Endothelial cell (in vitro differentiated cells): Measurements from ENCODE around the gene P2RX4. TPM values are rescaled to one million over a fixed set of nuclear protein-coding genes. Genes with fewer than 3 reads are reported as not detected.
"Not testable (repeated sequence)": the region's sequence is repeated elsewhere in the genome, so short reads cannot be mapped to it uniquely, and the experiment has no call there.

Source experiments
- DNase-seq: peaks from one replicate; pipeline ENCODE4 v3.0.0; 2021; ENCODE audit warnings: low spot score
- H3K27ac Mint-ChIP-seq: one replicate; pipeline ENCODE4 v1.8.0; 2021; ENCODE audit warnings: mixed read lengths, inconsistent platforms; ENCODE audit not compliant: unreplicated experiment
- H3K27me3 Mint-ChIP-seq: one replicate; pipeline ENCODE4 v1.8.0; 2021; ENCODE audit warnings: mild to moderate bottlenecking, moderate library complexity, mixed read lengths, inconsistent platforms; ENCODE audit not compliant: unreplicated experiment
- H3K36me3 Mint-ChIP-seq: one replicate; pipeline ENCODE4 v1.8.0; 2021; ENCODE audit warnings: mild to moderate bottlenecking, low read depth, mixed read lengths, inconsistent platforms; ENCODE audit not compliant: unreplicated experiment
- H3K4me1 Mint-ChIP-seq: one replicate; pipeline ENCODE4 v1.8.0; 2021; ENCODE audit warnings: mild to moderate bottlenecking, mixed read lengths, inconsistent platforms; ENCODE audit not compliant: unreplicated experiment
- H3K4me3 Mint-ChIP-seq: one replicate; pipeline ENCODE4 v1.8.0; 2021; ENCODE audit warnings: mild to moderate bottlenecking, mixed read lengths, inconsistent platforms; ENCODE audit not compliant: unreplicated experiment
- H3K9me3 Mint-ChIP-seq: one replicate; pipeline ENCODE4 v1.8.0; 2021; ENCODE audit warnings: mixed read lengths, inconsistent platforms; ENCODE audit not compliant: unreplicated experiment
- CTCF ChIP-seq: fragments of 200-600 bp; sonication (generic); IDR thresholded peaks from one replicate; pipeline ENCODE4 v1.5.0; 2021; ENCODE audit warnings: antibody characterized with exemption; ENCODE audit not compliant: unreplicated experiment
- total RNA-seq: library from RNA; stranded (reverse); fragmentation: NEBNext Ultra II Directional; extraction: Animal tissue kit (Norgen Biotek cat#: 25700); gene quantifications from one replicate; pipeline ENCODE4 v1.2.1, GENCODE V29; 2021; ENCODE audit not compliant: unreplicated experiment

P2RX4 gene
- total RNA-seq, 1 donor from 2014 or later, result 20.0 TPM

GRCh38 chr12:121196902-121197301 lies 13.0 kb upstream of the P2RX4 start:
- no peaks in the 10 kb centered on the region for H3K36me3 Mint-ChIP-seq

GRCh38 chr12:121198949-121199348 lies 11.0 kb upstream of the P2RX4 start:
- peaks cover 7% of the 10 kb centered on the region for H3K4me1 Mint-ChIP-seq
- H3K36me3 Mint-ChIP-seq, result no peaks in the 10 kb centered on the region
- TF ChIP-seq CTCF, result no peak
- no peak overlapping the region for H3K4me3 Mint-ChIP-seq
- no peaks in the 10 kb centered on the region for H3K9me3 Mint-ChIP-seq
- H3K27me3 Mint-ChIP-seq, result no peaks in the 10 kb centered on the region
- no peak for DNase-seq
- no peak overlapping the region for H3K27ac Mint-ChIP-seq

More at GRCh38 chr12:121196902-121197301, 13.0 kb upstream of the P2RX4 start:
- no peak overlapping the region for H3K4me3 Mint-ChIP-seq
- TF ChIP-seq CTCF, result no peak
- no peak for DNase-seq
- peaks cover 4% of the 10 kb centered on the region for H3K4me1 Mint-ChIP-seq
- no peaks in the 10 kb centered on the region for H3K27me3 Mint-ChIP-seq
- peak overlapping the region; percentile 84 for H3K27ac Mint-ChIP-seq
- no peaks in the 10 kb centered on the region for H3K9me3 Mint-ChIP-seq

- not testable (repeated sequence) for H3K36me3 Mint-ChIP-seq, H3K27ac Mint-ChIP-seq, H3K27me3 Mint-ChIP-seq, H3K4me3 Mint-ChIP-seq, H3K4me1 Mint-ChIP-seq, DNase-seq, H3K9me3 Mint-ChIP-seq
Measured at GRCh38 chr12:121201140-121201539, 8.8 kb upstream of the P2RX4 start.

GRCh38 chr12:121202407-121203355 lies 7.2 kb upstream of the P2RX4 start:
- H3K4me1 Mint-ChIP-seq, result peaks cover 5% of the 10 kb centered on the region

GRCh38 chr12:121203482-121203881 lies 6.4 kb upstream of the P2RX4 start:
- TF ChIP-seq CTCF, result no peak
- H3K9me3 Mint-ChIP-seq, result no peaks in the 10 kb centered on the region
- no peak overlapping the region for H3K4me3 Mint-ChIP-seq
- no peaks in the 10 kb centered on the region for H3K36me3 Mint-ChIP-seq
- no peaks in the 10 kb centered on the region for H3K27me3 Mint-ChIP-seq
- no peak for DNase-seq
- peaks cover 5% of the 10 kb centered on the region for H3K4me1 Mint-ChIP-seq
- no peak overlapping the region for H3K27ac Mint-ChIP-seq

More at GRCh38 chr12:121202407-121203355, 7.2 kb upstream of the P2RX4 start:
- Mint-ChIP-seq H3K9me3 (no peaks in the 10 kb centered on the region), H3K27ac (no peak overlapping the region), H3K27me3 (no peaks in the 10 kb centered on the region), H3K4me3 (no peak overlapping the region), H3K36me3 (no peaks in the 10 kb centered on the region)
- no peak for TF ChIP-seq CTCF
- DNase-seq, result no peak
